GM19328 (cell line): Measurements from ENCODE around the gene CCDC88C.

Source experiments
- ATAC-seq: cut with Tn5 transposase; IDR thresholded peaks from one replicate; pipeline ENCODE4 v1.9.1; 2021; ENCODE audit warnings: mild to moderate bottlenecking, moderate library complexity; ENCODE audit not compliant: unreplicated experiment

The CCDC88C gene

GRCh38 chr14:91380610-91381371, 36.8 kb downstream of the CCDC88C start:
- ATAC-seq: no peak

GRCh38 chr14:91380123-91380522, 37.5 kb downstream of the CCDC88C start:
- ATAC-seq: no peak

GRCh38 chr14:91379579-91379932, 38.1 kb downstream of the CCDC88C start:
- ATAC-seq: no peak

GRCh38 chr14:91378930-91379578, 38.6 kb downstream of the CCDC88C start:
- no peak for ATAC-seq

- no peak for ATAC-seq
These were observed 39.6 kb downstream of the CCDC88C start for GRCh38 chr14:91377700-91378652.

- ATAC-seq: no peak
These were observed 40.8 kb downstream of the CCDC88C start for GRCh38 chr14:91376547-91377477.

GRCh38 chr14:91375720-91376452, 41.7 kb downstream of the CCDC88C start:
- ATAC-seq: no peak

GRCh38 chr14:91374879-91375702, 42.5 kb downstream of the CCDC88C start:
- no peak for ATAC-seq

- no peak for ATAC-seq
These were observed 43.2 kb downstream of the CCDC88C start for GRCh38 chr14:91374287-91374878.

GRCh38 chr14:91373591-91374254, 43.9 kb downstream of the CCDC88C start:
- peak; percentile 49 for ATAC-seq

GRCh38 chr14:91372671-91373495, 44.7 kb downstream of the CCDC88C start:
- ATAC-seq: no peak

GRCh38 chr14:91371990-91372375, 45.6 kb downstream of the CCDC88C start:
- no peak for ATAC-seq

- no peak for ATAC-seq
These were observed 46.3 kb downstream of the CCDC88C start for GRCh38 chr14:91371011-91371989.

- ATAC-seq: no peak
These were observed 47.8 kb downstream of the CCDC88C start for GRCh38 chr14:91369628-91370445.

- ATAC-seq: no peak
These were observed 48.7 kb downstream of the CCDC88C start for GRCh38 chr14:91368776-91369416.
